HEK293 (cell line): ENCODE results near the gene RIN3.

ENCODE experiments used
- CTCF ChIA-PET: fragments of 350-600 bp; formaldehyde crosslinking; extraction: SDS; loops from one replicate; lab custom pipeline; 2021; ENCODE audit warnings: antibody characterized with exemption; lab: Yijun Ruan, JAX
- POLR2A ChIA-PET: fragments of 300-600 bp; formaldehyde crosslinking; extraction: SDS; loops from one replicate; lab custom pipeline; 2020; ENCODE audit warnings: antibody characterized with exemption, inconsistent platforms; lab: Yijun Ruan, JAX
- H3K27ac ChIP-seq: fragments of 200-500 bp; sonication (Bioruptor generic); 2 replicates; pipeline ENCODE4 v1.5.1; 2014; ENCODE audit warnings: low read depth, low read length, control low read depth, inconsistent platforms; ENCODE audit errors: extremely low read depth
- H3K36me3 ChIP-seq, 2 experiments: fragments of 200-500 bp in 1 of 2; sonication (Bioruptor generic) in 1 of 2; 1 replicate in 1 of 2; 2 replicates in 1 of 2; pipeline ENCODE4 v1.5.1; 2014 to 2017; ENCODE audit warnings: inconsistent platforms in 2 of 2, low read length in 2 of 2; ENCODE audit not compliant: control insufficient read depth in 2 of 2, insufficient read depth in 1 of 2
- H3K4me1 ChIP-seq: fragments of 200-500 bp; sonication (Bioruptor generic); 2 replicates; pipeline ENCODE4 v1.5.1; 2014; ENCODE audit warnings: mild to moderate bottlenecking, low read length, inconsistent platforms; ENCODE audit not compliant: control insufficient read depth, insufficient read depth
- H3K4me3 ChIP-seq: 2 replicates; pipeline ENCODE4 v1.5.1; 2011; ENCODE audit warnings: low read depth, mild to moderate bottlenecking, control low read depth, low read length, moderate library complexity
- H3K9me3 ChIP-seq: fragments of 200-500 bp; sonication (Bioruptor generic); 2 replicates; pipeline ENCODE4 v1.5.1; 2014; ENCODE audit warnings: low read depth, low read length, inconsistent platforms; ENCODE audit not compliant: control insufficient read depth, insufficient read depth
- KLF9 ChIP-seq: fragments of 450-650 bp; formaldehyde crosslinking; IDR thresholded peaks from 2 replicates; pipeline ENCODE4 v1.5.1; 2016; ENCODE audit warnings: missing biosample characterization, missing genetic modification characterization, low read depth
- SCRT1 ChIP-seq: fragments of 450-650 bp; formaldehyde crosslinking; IDR thresholded peaks from 2 replicates; pipeline ENCODE4 v1.5.1; 2016; ENCODE audit warnings: missing biosample characterization, missing genetic modification characterization, borderline replicate concordance
- SCRT2 ChIP-seq: fragments of 450-650 bp; formaldehyde crosslinking; IDR thresholded peaks from 2 replicates; pipeline ENCODE4 v1.5.1; 2016; ENCODE audit warnings: missing biosample characterization, missing genetic modification characterization
- ZBTB1 ChIP-seq: fragments of 450-650 bp; formaldehyde crosslinking; IDR thresholded peaks from 2 replicates; pipeline ENCODE4 v1.5.1; 2016; ENCODE audit warnings: missing biosample characterization, missing genetic modification characterization
- ZBTB21 ChIP-seq: fragments of 450-650 bp; formaldehyde crosslinking; IDR thresholded peaks from 2 replicates; pipeline ENCODE4 v1.5.1; 2017; ENCODE audit warnings: missing biosample characterization, missing genetic modification characterization
- ZBTB44 ChIP-seq: fragments of 450-650 bp; IDR thresholded peaks from 2 replicates; pipeline ENCODE4 v1.5.1; 2018; ENCODE audit warnings: missing biosample characterization, mild to moderate bottlenecking, missing genetic modification characterization
- ZNF10 ChIP-seq: fragments of 450-650 bp; formaldehyde crosslinking; IDR thresholded peaks from 2 replicates; pipeline ENCODE4 v1.5.1; 2017; ENCODE audit warnings: missing biosample characterization, missing genetic modification characterization
- ZNF16 ChIP-seq: fragments of 450-650 bp; formaldehyde crosslinking; IDR thresholded peaks from 2 replicates; pipeline ENCODE4 v1.5.1; 2016; ENCODE audit warnings: low read depth, missing biosample characterization, missing genetic modification characterization
- ZNF169 ChIP-seq: fragments of 450-650 bp; formaldehyde crosslinking; IDR thresholded peaks from 2 replicates; pipeline ENCODE4 v1.5.1; 2016; ENCODE audit warnings: missing biosample characterization, missing genetic modification characterization
- ZNF2 ChIP-seq: fragments of 450-650 bp; formaldehyde crosslinking; IDR thresholded peaks from 2 replicates; pipeline ENCODE4 v1.5.1; 2016; ENCODE audit warnings: missing biosample characterization, missing genetic modification characterization
- ZNF223 ChIP-seq: fragments of 450-650 bp; formaldehyde crosslinking; IDR thresholded peaks from 2 replicates; pipeline ENCODE4 v1.5.1; 2016; ENCODE audit warnings: missing biosample characterization, missing genetic modification characterization
- ZNF292 ChIP-seq: fragments of 450-650 bp; formaldehyde crosslinking; IDR thresholded peaks from 2 replicates; pipeline ENCODE4 v1.5.1; 2016; ENCODE audit warnings: low read depth, missing biosample characterization, missing genetic modification characterization, borderline replicate concordance
- ZNF324 ChIP-seq: fragments of 450-650 bp; formaldehyde crosslinking; IDR thresholded peaks from 2 replicates; pipeline ENCODE4 v1.5.1; 2016; ENCODE audit warnings: missing biosample characterization, missing genetic modification characterization
- ZNF335 ChIP-seq: fragments of 450-650 bp; formaldehyde crosslinking; conservative IDR thresholded peaks from 2 replicates; pipeline ENCODE4 v1.5.1; 2016; ENCODE audit warnings: missing biosample characterization, missing genetic modification characterization
- ZNF391 ChIP-seq: fragments of 450-650 bp; formaldehyde crosslinking; IDR thresholded peaks from 2 replicates; pipeline ENCODE4 v1.5.1; 2016; ENCODE audit warnings: low read depth, missing biosample characterization, missing genetic modification characterization, borderline replicate concordance
- ZNF423 ChIP-seq: fragments of 450-650 bp; formaldehyde crosslinking; IDR thresholded peaks from 2 replicates; pipeline ENCODE4 v1.5.1; 2016; ENCODE audit warnings: missing biosample characterization, missing genetic modification characterization
- ZNF473 ChIP-seq: fragments of 450-650 bp; formaldehyde crosslinking; IDR thresholded peaks from 2 replicates; pipeline ENCODE4 v1.5.1; 2017; ENCODE audit warnings: missing biosample characterization, missing genetic modification characterization
- ZNF501 ChIP-seq: fragments of 450-650 bp; formaldehyde crosslinking; IDR thresholded peaks from 2 replicates; pipeline ENCODE4 v1.5.1; 2016; ENCODE audit warnings: missing biosample characterization, missing genetic modification characterization
- ZNF529 ChIP-seq: fragments of 450-650 bp; formaldehyde crosslinking; IDR thresholded peaks from 2 replicates; pipeline ENCODE4 v1.5.1; 2017; ENCODE audit warnings: missing genetic modification characterization, missing biosample characterization; ENCODE audit not compliant: insufficient replicate concordance
- ZNF555 ChIP-seq: fragments of 450-650 bp; formaldehyde crosslinking; conservative IDR thresholded peaks from 2 replicates; pipeline ENCODE4 v1.5.1; 2017; ENCODE audit warnings: missing biosample characterization, mild to moderate bottlenecking, missing genetic modification characterization, inconsistent platforms
- ZNF561 ChIP-seq: fragments of 450-650 bp; IDR thresholded peaks from 2 replicates; pipeline ENCODE4 v1.5.1; 2018; ENCODE audit warnings: missing biosample characterization, missing genetic modification characterization, borderline replicate concordance
- ZNF600 ChIP-seq: fragments of 450-650 bp; formaldehyde crosslinking; IDR thresholded peaks from 2 replicates; pipeline ENCODE4 v1.5.1; 2016; ENCODE audit warnings: missing biosample characterization, missing genetic modification characterization
- ZNF610 ChIP-seq: fragments of 450-650 bp; formaldehyde crosslinking; IDR thresholded peaks from 2 replicates; pipeline ENCODE4 v1.5.1; 2016; ENCODE audit warnings: missing biosample characterization, missing genetic modification characterization, borderline replicate concordance
- ZNF623 ChIP-seq: fragments of 450-650 bp; formaldehyde crosslinking; IDR thresholded peaks from 2 replicates; pipeline ENCODE4 v1.5.1; 2016; ENCODE audit warnings: missing biosample characterization, missing genetic modification characterization
- ZNF626 ChIP-seq: fragments of 450-650 bp; sonication (Bioruptor Pico); formaldehyde crosslinking; IDR thresholded peaks from 2 replicates; pipeline ENCODE4 v1.5.1; 2018; ENCODE audit warnings: missing biosample characterization, missing genetic modification characterization, inconsistent platforms
- ZNF629 ChIP-seq: fragments of 450-650 bp; formaldehyde crosslinking; IDR thresholded peaks from 2 replicates; pipeline ENCODE4 v1.5.1; 2017; ENCODE audit warnings: missing biosample characterization, missing genetic modification characterization
- ZNF707 ChIP-seq: fragments of 450-650 bp; formaldehyde crosslinking; IDR thresholded peaks from 2 replicates; pipeline ENCODE4 v1.5.1; 2016; ENCODE audit warnings: missing biosample characterization, missing genetic modification characterization
- ZNF777 ChIP-seq: fragments of 450-650 bp; formaldehyde crosslinking; IDR thresholded peaks from 2 replicates; pipeline ENCODE4 v1.5.1; 2017; ENCODE audit warnings: missing biosample characterization, missing genetic modification characterization, borderline replicate concordance
- ZXDB ChIP-seq: fragments of 450-650 bp; formaldehyde crosslinking; IDR thresholded peaks from 2 replicates; pipeline ENCODE4 v1.5.1; 2016; ENCODE audit warnings: missing biosample characterization, missing genetic modification characterization
- TF ChIP-seq, protein P1 (sequence below): fragments of 450-650 bp; formaldehyde crosslinking; IDR thresholded peaks from 2 replicates; pipeline ENCODE4 v1.5.1; 2016; ENCODE audit warnings: missing biosample characterization, missing genetic modification characterization, borderline replicate concordance

Gene RIN3

DNA sequence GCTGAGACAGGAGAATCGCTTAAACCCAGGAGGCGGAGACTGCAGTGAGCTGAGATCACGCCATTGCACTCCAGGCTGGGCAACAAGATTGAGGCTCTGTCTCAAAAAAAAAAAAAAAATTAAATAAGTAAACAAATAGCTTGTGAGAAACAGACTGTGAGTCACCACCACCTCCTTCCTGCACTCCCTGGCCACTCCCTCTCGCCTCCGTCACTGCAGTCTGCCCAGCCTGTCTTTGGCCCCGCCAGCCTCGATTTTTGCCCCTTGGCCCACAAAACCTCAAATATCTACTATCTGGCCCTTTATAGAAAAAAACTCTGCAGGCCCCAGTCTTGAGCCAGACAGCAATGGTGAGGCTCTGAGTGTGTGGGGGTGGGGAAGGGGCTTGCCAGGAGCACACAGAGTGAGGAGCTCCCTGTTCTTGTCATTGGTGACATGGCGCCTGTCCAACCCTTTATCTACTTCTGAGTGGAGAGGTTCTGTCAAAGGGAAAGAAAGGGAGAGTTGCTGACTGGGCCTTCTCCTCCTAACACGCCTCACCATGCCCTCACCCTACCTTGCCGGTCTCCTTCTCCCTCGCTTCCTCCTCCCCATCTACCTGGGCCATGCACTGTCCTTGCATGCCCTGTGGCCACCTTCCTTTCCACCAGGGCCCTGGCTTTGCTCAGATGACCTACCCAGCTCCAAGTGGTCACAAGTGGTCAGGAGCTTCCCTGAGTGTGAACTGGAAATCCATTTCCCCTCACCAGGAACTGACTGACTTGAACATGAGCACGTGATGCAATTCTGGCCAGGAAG is 212.8 kb downstream of the RIN3 start:
- Histone ChIP-seq H3K9me3 (no peaks in the 10 kb centered on the region), H3K36me3 (peaks cover 6 to 7% of the 10 kb centered on the region in 2 experiments; a peak in 1 of 3 replicates), H3K4me3 (no peak overlapping the region), H3K27ac (no peak overlapping the region), H3K4me1 (no peaks in the 10 kb centered on the region)
- ChIA-PET POLR2A (interaction anchor here (0.6 to 6.6 kb wide), 3 partner anchors 11 to 41 kb away, joined by 4 to 34 read pairs (median 5); partner anchors contain the start of gene LGMN), CTCF (interaction anchor here (0.6 to 2.1 kb wide), 4 partner anchors 12 to 1404 kb away, joined by 3 to 12 read pairs (median 3); no protein-coding TSS in a partner anchor)
- TF ChIP-seq SCRT1 (tag by site-specific recombination) (no peak), ZNF223 (tag by site-specific recombination) (no peak), ZNF423 (no peak), ZNF555 (tag by site-specific recombination) (no peak), ZNF292 (no peak), ZNF335 (tag by site-specific recombination) (no peak), ZNF626 (tag by site-specific recombination) (no peak), KLF9 (tag by site-specific recombination) (no peak), ZNF2 (tag by site-specific recombination) (no peak), ZNF391 (no peak), ZNF16 (tag by site-specific recombination) (no peak), ZBTB21 (tag by site-specific recombination) (no peak), ZNF324 (no peak), ZNF600 (tag by site-specific recombination) (0 out of 2 replicates have a peak, but pooled peaks have one; percentile 37), ZNF623 (tag by site-specific recombination) (no peak), ZNF707 (no peak), ZNF501 (tag by site-specific recombination) (no peak), ZNF777 (no peak), ZXDB (no peak), ZBTB44 (tag by site-specific recombination) (no peak), SCRT2 (tag by site-specific recombination) (no peak), ZBTB1 (tag by site-specific recombination) (no peak), ZNF169 (tag by site-specific recombination) (no peak), ZNF610 (no peak), ZNF629 (peak; percentile 56; the same call in 1 of the 2 replicates), ZNF561 (tag by site-specific recombination) (no peak), ZNF473 (tag by site-specific recombination) (no peak), ZNF529 (tag by site-specific recombination) (no peak), ZNF10 (tag by site-specific recombination) (no peak)
- TF ChIP-seq, protein P1, sequence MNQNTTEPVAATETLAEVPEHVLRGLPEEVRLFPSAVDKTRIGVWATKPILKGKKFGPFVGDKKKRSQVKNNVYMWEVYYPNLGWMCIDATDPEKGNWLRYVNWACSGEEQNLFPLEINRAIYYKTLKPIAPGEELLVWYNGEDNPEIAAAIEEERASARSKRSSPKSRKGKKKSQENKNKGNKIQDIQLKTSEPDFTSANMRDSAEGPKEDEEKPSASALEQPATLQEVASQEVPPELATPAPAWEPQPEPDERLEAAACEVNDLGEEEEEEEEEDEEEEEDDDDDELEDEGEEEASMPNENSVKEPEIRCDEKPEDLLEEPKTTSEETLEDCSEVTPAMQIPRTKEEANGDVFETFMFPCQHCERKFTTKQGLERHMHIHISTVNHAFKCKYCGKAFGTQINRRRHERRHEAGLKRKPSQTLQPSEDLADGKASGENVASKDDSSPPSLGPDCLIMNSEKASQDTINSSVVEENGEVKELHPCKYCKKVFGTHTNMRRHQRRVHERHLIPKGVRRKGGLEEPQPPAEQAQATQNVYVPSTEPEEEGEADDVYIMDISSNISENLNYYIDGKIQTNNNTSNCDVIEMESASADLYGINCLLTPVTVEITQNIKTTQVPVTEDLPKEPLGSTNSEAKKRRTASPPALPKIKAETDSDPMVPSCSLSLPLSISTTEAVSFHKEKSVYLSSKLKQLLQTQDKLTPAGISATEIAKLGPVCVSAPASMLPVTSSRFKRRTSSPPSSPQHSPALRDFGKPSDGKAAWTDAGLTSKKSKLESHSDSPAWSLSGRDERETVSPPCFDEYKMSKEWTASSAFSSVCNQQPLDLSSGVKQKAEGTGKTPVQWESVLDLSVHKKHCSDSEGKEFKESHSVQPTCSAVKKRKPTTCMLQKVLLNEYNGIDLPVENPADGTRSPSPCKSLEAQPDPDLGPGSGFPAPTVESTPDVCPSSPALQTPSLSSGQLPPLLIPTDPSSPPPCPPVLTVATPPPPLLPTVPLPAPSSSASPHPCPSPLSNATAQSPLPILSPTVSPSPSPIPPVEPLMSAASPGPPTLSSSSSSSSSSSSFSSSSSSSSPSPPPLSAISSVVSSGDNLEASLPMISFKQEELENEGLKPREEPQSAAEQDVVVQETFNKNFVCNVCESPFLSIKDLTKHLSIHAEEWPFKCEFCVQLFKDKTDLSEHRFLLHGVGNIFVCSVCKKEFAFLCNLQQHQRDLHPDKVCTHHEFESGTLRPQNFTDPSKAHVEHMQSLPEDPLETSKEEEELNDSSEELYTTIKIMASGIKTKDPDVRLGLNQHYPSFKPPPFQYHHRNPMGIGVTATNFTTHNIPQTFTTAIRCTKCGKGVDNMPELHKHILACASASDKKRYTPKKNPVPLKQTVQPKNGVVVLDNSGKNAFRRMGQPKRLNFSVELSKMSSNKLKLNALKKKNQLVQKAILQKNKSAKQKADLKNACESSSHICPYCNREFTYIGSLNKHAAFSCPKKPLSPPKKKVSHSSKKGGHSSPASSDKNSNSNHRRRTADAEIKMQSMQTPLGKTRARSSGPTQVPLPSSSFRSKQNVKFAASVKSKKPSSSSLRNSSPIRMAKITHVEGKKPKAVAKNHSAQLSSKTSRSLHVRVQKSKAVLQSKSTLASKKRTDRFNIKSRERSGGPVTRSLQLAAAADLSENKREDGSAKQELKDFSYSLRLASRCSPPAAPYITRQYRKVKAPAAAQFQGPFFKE (tag by site-specific recombination), result no peak
